ENCODE results near the gene ONECUT2.

Gene ONECUT2

GRCh38 chr18:57475408-57475807 lies 40.2 kb downstream of the ONECUT2 start:
- TF ChIP-seq SNAI2 (CRISPR knock-in tag; IDR thresholded peaks at IDR 0.05) (no peak), CREB5 (CRISPR knock-in tag; IDR thresholded peaks at IDR 0.05; ENCODE audit: low read depth) (no peak), RARB (CRISPR knock-in tag; IDR thresholded peaks at IDR 0.05) (no peak), GLIS3 (CRISPR knock-in tag; IDR thresholded peaks at IDR 0.05) (no peak), TSHZ2 (CRISPR knock-in tag; IDR thresholded peaks at IDR 0.05) (no peak), ZFP30 (CRISPR knock-in tag; IDR thresholded peaks at IDR 0.05) (no peak), ISL1 (CRISPR knock-in tag; IDR thresholded peaks at IDR 0.05) (no peak), TOX (CRISPR knock-in tag; IDR thresholded peaks at IDR 0.05; ENCODE audit: borderline replicate concordance) (no peak), ZNF70 (CRISPR knock-in tag; IDR thresholded peaks at IDR 0.05) (no peak), ZC3H10 (CRISPR knock-in tag; IDR thresholded peaks at IDR 0.05) (no peak)
- ATAC-seq: no peak

- TF ChIP-seq ESRRG (CRISPR knock-in tag; IDR thresholded peaks at IDR 0.05) (no peak), PPARA (CRISPR knock-in tag; IDR thresholded peaks at IDR 0.05; ENCODE audit: borderline replicate concordance) (no peak), BACH2 (CRISPR knock-in tag; IDR thresholded peaks at IDR 0.05; ENCODE audit: borderline replicate concordance) (no peak), GLIS3 (CRISPR knock-in tag; IDR thresholded peaks at IDR 0.05) (no peak), TOX (CRISPR knock-in tag; IDR thresholded peaks at IDR 0.05; ENCODE audit: borderline replicate concordance) (no peak), RARB (CRISPR knock-in tag; IDR thresholded peaks at IDR 0.05) (no peak), TSHZ2 (CRISPR knock-in tag; IDR thresholded peaks at IDR 0.05) (no peak), PATZ1 (CRISPR knock-in tag; IDR thresholded peaks at IDR 0.05; ENCODE audit: borderline replicate concordance) (no peak), CREB5 (CRISPR knock-in tag; IDR thresholded peaks at IDR 0.05; ENCODE audit: low read depth) (no peak), ZNF70 (CRISPR knock-in tag; IDR thresholded peaks at IDR 0.05) (no peak), ZNF565 (CRISPR knock-in tag; conservative IDR thresholded peaks at IDR 0.05; ENCODE audit: low read depth) (no peak)
- ATAC-seq: no peak
These were observed 40.7 kb downstream of the ONECUT2 start for GRCh38 chr18:57475903-57476302.

GRCh38 chr18:57480733-57481132 lies 45.6 kb downstream of the ONECUT2 start:
- TF ChIP-seq ZNF565 (CRISPR knock-in tag; conservative IDR thresholded peaks at IDR 0.05; ENCODE audit: low read depth): no peak
- no peak for TF ChIP-seq TOX (CRISPR knock-in tag; IDR thresholded peaks at IDR 0.05; ENCODE audit: borderline replicate concordance)
- TF ChIP-seq CREB5 (CRISPR knock-in tag; IDR thresholded peaks at IDR 0.05; ENCODE audit: low read depth): no peak
- no peak for TF ChIP-seq ZNF70 (CRISPR knock-in tag; IDR thresholded peaks at IDR 0.05)
- TF ChIP-seq CSRNP3 (CRISPR knock-in tag; IDR thresholded peaks at IDR 0.05): no peak
- TF ChIP-seq ESRRG (CRISPR knock-in tag; IDR thresholded peaks at IDR 0.05): no peak
- no peak for TF ChIP-seq PATZ1 (CRISPR knock-in tag; IDR thresholded peaks at IDR 0.05; ENCODE audit: borderline replicate concordance)
- TF ChIP-seq OSR1 (CRISPR knock-in tag; IDR thresholded peaks at IDR 0.05): no peak
- TF ChIP-seq BACH2 (CRISPR knock-in tag; IDR thresholded peaks at IDR 0.05; ENCODE audit: borderline replicate concordance): no peak
- TF ChIP-seq RARB (CRISPR knock-in tag; IDR thresholded peaks at IDR 0.05): no peak
- no peak for TF ChIP-seq POU6F1 (CRISPR knock-in tag; IDR thresholded peaks at IDR 0.05; ENCODE audit: borderline replicate concordance, low read depth)
- TF ChIP-seq CSDC2 (CRISPR knock-in tag; IDR thresholded peaks at IDR 0.05): no peak
- TF ChIP-seq ZFP30 (CRISPR knock-in tag; IDR thresholded peaks at IDR 0.05): no peak

More at GRCh38 chr18:57480733-57481132, 45.6 kb downstream of the ONECUT2 start:
- ATAC-seq: no peak
